ENCODE data around the gene WDR64.

- TF ChIP-seq MAX (IDR thresholded peaks at IDR 0.05) (no peak), RAD21 (conservative IDR thresholded peaks at IDR 0.05 in 1 of 2, IDR thresholded peaks at IDR 0.05 in 1 of 2) (peak; percentile 14 to 28; a peak in 2 of 5 replicates), CTCF (IDR thresholded peaks at IDR 0.05) (no peak), NFE2L2 (conservative IDR thresholded peaks at IDR 0.05; ENCODE audit: low read length) (no peak), E2F6 (IDR thresholded peaks at IDR 0.05; ENCODE audit: borderline replicate concordance, low read depth) (no peak), EP300 (IDR thresholded peaks at IDR 0.05) (no peak)
- TF ChIP-seq, protein P1, sequence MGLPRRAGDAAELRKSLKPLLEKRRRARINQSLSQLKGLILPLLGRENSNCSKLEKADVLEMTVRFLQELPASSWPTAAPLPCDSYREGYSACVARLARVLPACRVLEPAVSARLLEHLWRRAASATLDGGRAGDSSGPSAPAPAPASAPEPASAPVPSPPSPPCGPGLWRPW (IDR thresholded peaks at IDR 0.05) = no peak
These were observed 72.8 kb downstream of the WDR64 start for GRCh38 chr1:241724741-241725356.

Measured in A549 (cell line).